IMR-90 (cell line): ENCODE results near the gene AHDC1. TPM values are rescaled to one million over a fixed set of nuclear protein-coding genes. Genes with fewer than 3 reads are reported as not detected.

ENCODE experiments used
- ATAC-seq: fragments of 200-7000 bp; cut with Tn5 transposase; 2 replicates; pipeline ENCODE4 v1.9.1; 2020; ENCODE audit warnings: low read depth, mild to moderate bottlenecking, moderate library complexity
- BruUV-seq: library from RNA; stranded (reverse); fragments of 400-500 nt; replicated peaks from 2 replicates; lab custom pipeline; 2021; lab: Mats Ljungman, UMichigan
- CTCF ChIA-PET: fragments of 300-600 bp; formaldehyde crosslinking; extraction: SDS; loops from one replicate; lab custom pipeline; 2021; ENCODE audit warnings: antibody characterized with exemption; lab: Yijun Ruan, JAX
- POLR2A ChIA-PET: fragments of 300-600 bp; sonication (Branson Sonifier 250); formaldehyde crosslinking; loops from one replicate; lab custom pipeline; 2022; ENCODE audit warnings: antibody characterized with exemption; ENCODE audit not compliant: unreplicated experiment; lab: Charles Lee
- DNase-seq: peaks from one replicate; pipeline ENCODE4 v3.0.0; 2013
- H2AFZ ChIP-seq: replicated peaks from 2 replicates; pipeline ENCODE3; 2013; ENCODE audit warnings: low read length, mild to moderate bottlenecking; ENCODE audit not compliant: poor library complexity
- H2AK5ac ChIP-seq: 2 replicates; pipeline ENCODE4 v1.6.1; 2013; ENCODE audit warnings: low read depth, low read length, inconsistent platforms
- H2AK9ac ChIP-seq: replicated peaks from 2 replicates; pipeline ENCODE3; 2013; ENCODE audit warnings: mild to moderate bottlenecking, low read depth, low read length, moderate library complexity; ENCODE audit not compliant: poor library complexity
- H2BK120ac ChIP-seq: 2 replicates; pipeline ENCODE4 v1.6.1; 2013; ENCODE audit warnings: low read depth, low read length, inconsistent platforms
- H2BK15ac ChIP-seq: 3 replicates; pipeline ENCODE4 v1.6.1; 2013; ENCODE audit warnings: low read depth, low read length, inconsistent platforms
- H2BK20ac ChIP-seq: 2 replicates; pipeline ENCODE4 v1.6.1; 2013; ENCODE audit warnings: low read depth, mild to moderate bottlenecking, inconsistent platforms, low read length, moderate library complexity
- H2BK5ac ChIP-seq: 2 replicates; pipeline ENCODE4 v1.6.1; 2013; ENCODE audit warnings: mild to moderate bottlenecking, low read depth, low read length, inconsistent platforms; ENCODE audit not compliant: poor library complexity, severe bottlenecking
- H3K14ac ChIP-seq: replicated peaks from 2 replicates; pipeline ENCODE4 v1.6.1; 2013; ENCODE audit warnings: low read depth, low read length, inconsistent platforms
- H3K18ac ChIP-seq: 2 replicates; pipeline ENCODE4 v1.6.1; 2013; ENCODE audit warnings: low read depth, low read length, control low read depth
- H3K23ac ChIP-seq: 2 replicates; pipeline ENCODE4 v1.6.1; 2013; ENCODE audit warnings: low read depth, low read length, inconsistent platforms
- H3K27ac ChIP-seq: 2 replicates; pipeline ENCODE4 v1.5.1; 2013; ENCODE audit warnings: mild to moderate bottlenecking, control low read depth, low read length; ENCODE audit not compliant: insufficient read depth
- H3K27me3 ChIP-seq: 2 replicates; pipeline ENCODE4 v1.6.1; 2013; ENCODE audit warnings: low read length; ENCODE audit not compliant: control insufficient read depth, insufficient read depth
- H3K36me3 ChIP-seq: 2 replicates; pipeline ENCODE4 v1.6.1; 2013; ENCODE audit warnings: low read length, mixed read lengths; ENCODE audit not compliant: control insufficient read depth, insufficient read depth
- H3K4ac ChIP-seq: 2 replicates; pipeline ENCODE4 v1.6.1; 2013; ENCODE audit warnings: low read depth, low read length, inconsistent platforms
- H3K4me1 ChIP-seq: 2 replicates; pipeline ENCODE4 v1.6.1; 2013; ENCODE audit warnings: low read length, mixed read lengths; ENCODE audit not compliant: control insufficient read depth, insufficient read depth
- H3K4me2 ChIP-seq: 2 replicates; pipeline ENCODE4 v1.6.1; 2013; ENCODE audit warnings: low read depth, mild to moderate bottlenecking, control low read depth, low read length, moderate library complexity
- H3K4me3 ChIP-seq: 2 replicates; pipeline ENCODE4 v1.5.1; 2013; ENCODE audit warnings: low read depth, mild to moderate bottlenecking, control low read depth, low read length, moderate library complexity; ENCODE audit not compliant: insufficient read depth
- H3K56ac ChIP-seq: 2 replicates; pipeline ENCODE4 v1.6.1; 2013; ENCODE audit warnings: low read length, inconsistent platforms; ENCODE audit not compliant: insufficient read depth; ENCODE audit errors: extremely low read depth
- H3K79me1 ChIP-seq, 2 experiments: 2 replicates each; pipeline ENCODE4 v1.6.1; 2013; ENCODE audit warnings: low read length in 2 of 2, inconsistent platforms in 1 of 2, low read depth in 1 of 2
- H3K9ac ChIP-seq: 2 replicates; pipeline ENCODE4 v1.6.1; 2013; ENCODE audit warnings: low read depth, low read length, control low read depth
- H3K9me1 ChIP-seq: 2 replicates; pipeline ENCODE4 v1.6.1; 2013; ENCODE audit warnings: low read length, inconsistent platforms; ENCODE audit not compliant: insufficient read depth
- H3K9me3 ChIP-seq: 2 replicates; pipeline ENCODE4 v1.6.1; 2013; ENCODE audit warnings: low read length; ENCODE audit not compliant: control insufficient read depth, insufficient read depth
- H4K20me1 ChIP-seq: 2 replicates; pipeline ENCODE4 v1.6.1; 2013; ENCODE audit warnings: low read length, inconsistent platforms; ENCODE audit not compliant: insufficient read depth
- H4K5ac ChIP-seq: 2 replicates; pipeline ENCODE4 v1.6.1; 2013; ENCODE audit warnings: mild to moderate bottlenecking, low read depth, low read length, control low read depth
- H4K8ac ChIP-seq, 2 experiments: 2 replicates each; pipeline ENCODE4 v1.6.1; 2013; ENCODE audit warnings: low read depth in 2 of 2, low read length in 2 of 2, control low read depth in 1 of 2, inconsistent platforms in 1 of 2
- H4K91ac ChIP-seq: 2 replicates; pipeline ENCODE4 v1.6.1; 2013; ENCODE audit warnings: low read depth, low read length, inconsistent platforms; ENCODE audit not compliant: insufficient read depth
- CHD1 ChIP-seq: IDR thresholded peaks from 2 replicates; pipeline ENCODE4 v1.6.1; 2012; ENCODE audit warnings: low read depth, low read length, improper control_type of control experiment
- MAZ ChIP-seq: IDR thresholded peaks from 2 replicates; pipeline ENCODE4 v1.6.1; 2012; ENCODE audit warnings: low read depth, mild to moderate bottlenecking, low read length, improper control_type of control experiment, moderate library complexity, borderline replicate concordance
- WGBS, 2 experiments: methylation state at CpG; one replicate each; pipeline versions ENCODE4 v1.1.5 to v1.1.7; 2013; ENCODE audit warnings: missing lambda C conversion rate in 2 of 2; ENCODE audit not compliant: insufficient read length in 1 of 2; ENCODE audit errors: extremely low coverage in 2 of 2; 5-methylcytosine and 5-hydroxymethylcytosine counted together
- dilution Hi-C: fragments of 300-500 bp; cut with HindIII; formaldehyde crosslinking; loops from one replicate; pipeline ENCODE4 v1.14.3; 2018; ENCODE audit warnings: low sequenced_read_pairs; ENCODE audit not compliant: unreplicated experiment
- in situ Hi-C: fragments of 300-500 bp; cut with MboI; formaldehyde crosslinking; loops from 3 replicates; pipeline ENCODE4 v1.14.3; 2019; ENCODE audit warnings: low sequenced_read_pairs, inconsistent platforms, mixed read lengths
- intact Hi-C: fragments of 100-400 bp; cut with micrococcal nuclease; formaldehyde crosslinking; loops from 2 replicates; pipeline ENCODE4 v1.10.0; 2022
- polyA plus RNA-seq, 3 experiments: library from polyadenylated mRNA; depleted of rRNA; stranded (reverse); fragments of >200 nt; gene quantifications; 2 replicates each; pipeline ENCODE4 v1.2.3, GENCODE V29; 2012; ENCODE audit warnings: low replicate concordance in 1 of 3
- total RNA-seq: library from RNA; depleted of rRNA; stranded (reverse); fragments of >200 nt; gene quantifications from 2 replicates; pipeline ENCODE4 v1.2.3, GENCODE V29; 2012

AHDC1 gene
- total and polyA plus RNA-seq, 2 of the 4 experiments (the other 2 are of a cell fraction), result 2.0 to 11.6 TPM

GRCh38 chr1:27602462-27603308, 1.3 kb downstream of the AHDC1 start:
- no peak overlapping the region for H2BK20ac ChIP-seq
- ChIA-PET CTCF (interaction anchor here (0.7 to 1.3 kb wide), 5 partner anchors 33 to 302 kb away, joined by 3 to 10 read pairs (median 3); no protein-coding TSS in a partner anchor), POLR2A (interaction anchor here (0.6 kb wide), 1 partner anchor 46 kb away, joined by 5 read pairs; no protein-coding TSS in a partner anchor)
- H4K20me1 ChIP-seq, result peaks cover 49% of the 10 kb centered on the region
- peak overlapping the region; percentile 27; the same call in 1 of the 2 replicates for H3K18ac ChIP-seq
- peaks cover 13% of the 10 kb centered on the region for H3K9me1 ChIP-seq
- H3K9ac ChIP-seq, result peak overlapping the region; percentile 92
- H3K23ac ChIP-seq, result peak overlapping the region; percentile 69; the same call in 1 of the 2 replicates
- dilution Hi-C loops, result no loop called here
- peaks cover 13 to 47% of the 10 kb centered on the region in 2 experiments; a peak in 3 of 4 replicates for H3K79me1 ChIP-seq
- peak overlapping the region; percentile 85 for H2AFZ ChIP-seq
- H3K4me3 ChIP-seq, result peak overlapping the region; percentile 97
- H2BK15ac ChIP-seq, result no peak overlapping the region
- BruUV-seq, result no TSS peak
- no peak for ATAC-seq
- DNase-seq, result peak; percentile 31
- H2BK5ac ChIP-seq, result peak overlapping the region; percentile 95
- no peaks in the 10 kb centered on the region for H3K27me3 ChIP-seq
- H3K36me3 ChIP-seq, result no peaks in the 10 kb centered on the region
- H4K8ac ChIP-seq, result peak overlapping the region; percentile 31 to 48; a peak in 2 of 4 replicates
- peaks cover 30% of the 10 kb centered on the region for H3K4me1 ChIP-seq
- H3K4me2 ChIP-seq, result peak overlapping the region; percentile 87
- H2BK120ac ChIP-seq, result no peak overlapping the region
- no peaks in the 10 kb centered on the region for H3K9me3 ChIP-seq
- WGBS, 2 experiments, result 0% methylated on average over 7 of the region's 54 CpGs; no CpG with 5 or more reads in 1 of the 2 experiments
- H2AK9ac ChIP-seq, result peak overlapping the region; percentile 96
- peak overlapping the region; percentile 92 for H3K27ac ChIP-seq
- peak overlapping the region; percentile 27; the same call in 1 of the 2 replicates for H2AK5ac ChIP-seq
- H3K14ac ChIP-seq, result peak overlapping the region; percentile 37; the same call in 1 of the 2 replicates
- H3K56ac ChIP-seq, result no peak overlapping the region
- TF ChIP-seq CHD1, result no peak
- TF ChIP-seq MAZ, result peak; percentile 57; the same call in 1 of the 2 replicates
- in situ Hi-C loops, result no loop called here
- H4K5ac ChIP-seq, result no peak overlapping the region
- intact Hi-C loops, result loop anchor here (2.0 to 5.0 kb wide), 2 partner anchors 46 to 115 kb away; no protein-coding TSS in a partner anchor
- peak overlapping the region; percentile 60 for H3K4ac ChIP-seq
- peak overlapping the region; percentile 45 for H4K91ac ChIP-seq
